GM23248 (cell line): ENCODE data around the gene TRPM4.

Experiments
- EZH2 ChIP-seq: fragments of 200-600 bp; sonication (generic); IDR thresholded peaks from 2 replicates; pipeline ENCODE4 v1.6.1; 2018; ENCODE audit warnings: antibody characterized with exemption, mild to moderate bottlenecking; ENCODE audit not compliant: insufficient read depth, poor library complexity, severe bottlenecking
- EZH2phosphoT487 ChIP-seq: fragments of 200-600 bp; sonication (generic); IDR thresholded peaks from 2 replicates; pipeline ENCODE4 v1.6.1; 2018; ENCODE audit warnings: antibody characterized with exemption, moderate library complexity, mild to moderate bottlenecking, low read depth; ENCODE audit not compliant: insufficient read depth

- TF ChIP-seq EZH2 (no peak), EZH2phosphoT487 (no peak)
Observed at GRCh38 chr19:49129238-49129583, 28.4 kb upstream of the TRPM4 start.
